IMR-90 (cell line): Measurements from ENCODE around the gene MROH2A. TPM values are rescaled to one million over a fixed set of nuclear protein-coding genes. Genes with fewer than 3 reads are reported as not detected.

Experiments used
- ATAC-seq: fragments of 200-7000 bp; cut with Tn5 transposase; 2 replicates; pipeline ENCODE4 v1.9.1; 2020; ENCODE audit warnings: low read depth, mild to moderate bottlenecking, moderate library complexity
- BruUV-seq: library from RNA; stranded (reverse); fragments of 400-500 nt; replicated peaks from 2 replicates; lab custom pipeline; 2021; lab: Mats Ljungman, UMichigan
- CTCF ChIA-PET: fragments of 300-600 bp; formaldehyde crosslinking; extraction: SDS; loops from one replicate; lab custom pipeline; 2021; ENCODE audit warnings: antibody characterized with exemption; lab: Yijun Ruan, JAX
- POLR2A ChIA-PET: fragments of 300-600 bp; sonication (Branson Sonifier 250); formaldehyde crosslinking; loops from one replicate; lab custom pipeline; 2022; ENCODE audit warnings: antibody characterized with exemption; ENCODE audit not compliant: unreplicated experiment; lab: Charles Lee
- DNase-seq: peaks from one replicate; pipeline ENCODE4 v3.0.0; 2013
- H2AFZ ChIP-seq: replicated peaks from 2 replicates; pipeline ENCODE3; 2013; ENCODE audit warnings: low read length, mild to moderate bottlenecking; ENCODE audit not compliant: poor library complexity
- H2AK5ac ChIP-seq: 2 replicates; pipeline ENCODE4 v1.6.1; 2013; ENCODE audit warnings: low read depth, low read length, inconsistent platforms
- H2AK9ac ChIP-seq: replicated peaks from 2 replicates; pipeline ENCODE3; 2013; ENCODE audit warnings: mild to moderate bottlenecking, low read depth, low read length, moderate library complexity; ENCODE audit not compliant: poor library complexity
- H2BK120ac ChIP-seq: 2 replicates; pipeline ENCODE4 v1.6.1; 2013; ENCODE audit warnings: low read depth, low read length, inconsistent platforms
- H2BK15ac ChIP-seq: 3 replicates; pipeline ENCODE4 v1.6.1; 2013; ENCODE audit warnings: low read depth, low read length, inconsistent platforms
- H2BK20ac ChIP-seq: 2 replicates; pipeline ENCODE4 v1.6.1; 2013; ENCODE audit warnings: low read depth, mild to moderate bottlenecking, inconsistent platforms, low read length, moderate library complexity
- H2BK5ac ChIP-seq: 2 replicates; pipeline ENCODE4 v1.6.1; 2013; ENCODE audit warnings: mild to moderate bottlenecking, low read depth, low read length, inconsistent platforms; ENCODE audit not compliant: poor library complexity, severe bottlenecking
- H3K14ac ChIP-seq: replicated peaks from 2 replicates; pipeline ENCODE4 v1.6.1; 2013; ENCODE audit warnings: low read depth, low read length, inconsistent platforms
- H3K18ac ChIP-seq: 2 replicates; pipeline ENCODE4 v1.6.1; 2013; ENCODE audit warnings: low read depth, low read length, control low read depth
- H3K23ac ChIP-seq: 2 replicates; pipeline ENCODE4 v1.6.1; 2013; ENCODE audit warnings: low read depth, low read length, inconsistent platforms
- H3K27ac ChIP-seq: 2 replicates; pipeline ENCODE4 v1.5.1; 2013; ENCODE audit warnings: mild to moderate bottlenecking, control low read depth, low read length; ENCODE audit not compliant: insufficient read depth
- H3K27me3 ChIP-seq: 2 replicates; pipeline ENCODE4 v1.6.1; 2013; ENCODE audit warnings: low read length; ENCODE audit not compliant: control insufficient read depth, insufficient read depth
- H3K36me3 ChIP-seq: 2 replicates; pipeline ENCODE4 v1.6.1; 2013; ENCODE audit warnings: low read length, mixed read lengths; ENCODE audit not compliant: control insufficient read depth, insufficient read depth
- H3K4ac ChIP-seq: 2 replicates; pipeline ENCODE4 v1.6.1; 2013; ENCODE audit warnings: low read depth, low read length, inconsistent platforms
- H3K4me1 ChIP-seq: 2 replicates; pipeline ENCODE4 v1.6.1; 2013; ENCODE audit warnings: low read length, mixed read lengths; ENCODE audit not compliant: control insufficient read depth, insufficient read depth
- H3K4me2 ChIP-seq: 2 replicates; pipeline ENCODE4 v1.6.1; 2013; ENCODE audit warnings: low read depth, mild to moderate bottlenecking, control low read depth, low read length, moderate library complexity
- H3K4me3 ChIP-seq: 2 replicates; pipeline ENCODE4 v1.5.1; 2013; ENCODE audit warnings: low read depth, mild to moderate bottlenecking, control low read depth, low read length, moderate library complexity; ENCODE audit not compliant: insufficient read depth
- H3K56ac ChIP-seq: 2 replicates; pipeline ENCODE4 v1.6.1; 2013; ENCODE audit warnings: low read length, inconsistent platforms; ENCODE audit not compliant: insufficient read depth; ENCODE audit errors: extremely low read depth
- H3K79me1 ChIP-seq, 2 experiments: 2 replicates each; pipeline ENCODE4 v1.6.1; 2013; ENCODE audit warnings: low read length in 2 of 2, inconsistent platforms in 1 of 2, low read depth in 1 of 2
- H3K9ac ChIP-seq: 2 replicates; pipeline ENCODE4 v1.6.1; 2013; ENCODE audit warnings: low read depth, low read length, control low read depth
- H3K9me1 ChIP-seq: 2 replicates; pipeline ENCODE4 v1.6.1; 2013; ENCODE audit warnings: low read length, inconsistent platforms; ENCODE audit not compliant: insufficient read depth
- H3K9me3 ChIP-seq: 2 replicates; pipeline ENCODE4 v1.6.1; 2013; ENCODE audit warnings: low read length; ENCODE audit not compliant: control insufficient read depth, insufficient read depth
- H4K20me1 ChIP-seq: 2 replicates; pipeline ENCODE4 v1.6.1; 2013; ENCODE audit warnings: low read length, inconsistent platforms; ENCODE audit not compliant: insufficient read depth
- H4K5ac ChIP-seq: 2 replicates; pipeline ENCODE4 v1.6.1; 2013; ENCODE audit warnings: mild to moderate bottlenecking, low read depth, low read length, control low read depth
- H4K8ac ChIP-seq, 2 experiments: 2 replicates each; pipeline ENCODE4 v1.6.1; 2013; ENCODE audit warnings: low read depth in 2 of 2, low read length in 2 of 2, control low read depth in 1 of 2, inconsistent platforms in 1 of 2
- H4K91ac ChIP-seq: 2 replicates; pipeline ENCODE4 v1.6.1; 2013; ENCODE audit warnings: low read depth, low read length, inconsistent platforms; ENCODE audit not compliant: insufficient read depth
- FOS ChIP-seq: fragments of 150-350 bp; IDR thresholded peaks from 2 replicates; pipeline ENCODE4 v1.6.1; 2016; ENCODE audit warnings: low read depth, low read length
- NFE2L2 ChIP-seq: fragments of 150-350 bp; IDR thresholded peaks from 2 replicates; pipeline ENCODE4 v1.6.1; 2016; ENCODE audit warnings: low read depth, mild to moderate bottlenecking, low read length
- POLR2A ChIP-seq: IDR thresholded peaks from 2 replicates; pipeline ENCODE4 v1.6.1; 2012; ENCODE audit warnings: mild to moderate bottlenecking, low read depth, low read length
- WGBS, 2 experiments: methylation state at CpG; one replicate each; pipeline versions ENCODE4 v1.1.5 to v1.1.7; 2013; ENCODE audit warnings: missing lambda C conversion rate in 2 of 2; ENCODE audit not compliant: insufficient read length in 1 of 2; ENCODE audit errors: extremely low coverage in 2 of 2; 5-methylcytosine and 5-hydroxymethylcytosine counted together
- dilution Hi-C: fragments of 300-500 bp; cut with HindIII; formaldehyde crosslinking; loops from one replicate; pipeline ENCODE4 v1.14.3; 2018; ENCODE audit warnings: low sequenced_read_pairs; ENCODE audit not compliant: unreplicated experiment
- in situ Hi-C: fragments of 300-500 bp; cut with MboI; formaldehyde crosslinking; loops from 3 replicates; pipeline ENCODE4 v1.14.3; 2019; ENCODE audit warnings: low sequenced_read_pairs, inconsistent platforms, mixed read lengths
- intact Hi-C: fragments of 100-400 bp; cut with micrococcal nuclease; formaldehyde crosslinking; loops from 2 replicates; pipeline ENCODE4 v1.10.0; 2022
- polyA plus RNA-seq, 3 experiments: library from polyadenylated mRNA; depleted of rRNA; stranded (reverse); fragments of >200 nt; gene quantifications; 2 replicates each; pipeline ENCODE4 v1.2.3, GENCODE V29; 2012; ENCODE audit warnings: low replicate concordance in 1 of 3
- total RNA-seq: library from RNA; depleted of rRNA; stranded (reverse); fragments of >200 nt; gene quantifications from 2 replicates; pipeline ENCODE4 v1.2.3, GENCODE V29; 2012
- TF ChIP-seq, protein P1 (sequence below): fragments of 150-350 bp; IDR thresholded peaks from 2 replicates; pipeline ENCODE4 v1.6.1; 2016; ENCODE audit warnings: low read depth, mild to moderate bottlenecking, low read length, moderate library complexity, borderline replicate concordance
- TF ChIP-seq, protein P2 (sequence below): fragments of 150-350 bp; IDR thresholded peaks from 2 replicates; pipeline ENCODE4 v1.6.1; 2017; ENCODE audit warnings: mild to moderate bottlenecking, antibody characterized with exemption, low read length, low read depth

The MROH2A gene
- total and polyA plus RNA-seq, 2 of the 4 experiments (the other 2 are of a cell fraction): not detected

DNA sequence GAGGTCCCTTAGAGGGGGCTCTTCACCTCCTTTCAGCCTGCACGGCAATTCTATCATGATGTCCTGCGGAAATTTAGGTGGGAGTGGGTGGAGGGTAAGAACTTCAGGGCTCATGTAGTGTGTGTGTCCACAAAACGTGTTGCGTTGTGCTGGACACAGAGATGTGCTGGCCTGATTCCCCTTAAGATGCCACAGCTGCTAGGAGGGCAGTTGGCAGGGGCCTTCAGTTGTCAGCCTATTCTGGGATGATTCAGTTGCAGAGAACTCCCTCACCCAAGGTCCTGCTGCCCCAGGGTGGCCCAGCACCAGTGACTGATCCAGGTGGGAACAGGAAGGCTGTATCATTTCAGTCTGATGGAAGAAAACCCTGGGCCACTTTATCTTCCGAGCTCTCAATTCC, 77.2 kb downstream of the MROH2A start (continued):
- TF ChIP-seq, protein P1, sequence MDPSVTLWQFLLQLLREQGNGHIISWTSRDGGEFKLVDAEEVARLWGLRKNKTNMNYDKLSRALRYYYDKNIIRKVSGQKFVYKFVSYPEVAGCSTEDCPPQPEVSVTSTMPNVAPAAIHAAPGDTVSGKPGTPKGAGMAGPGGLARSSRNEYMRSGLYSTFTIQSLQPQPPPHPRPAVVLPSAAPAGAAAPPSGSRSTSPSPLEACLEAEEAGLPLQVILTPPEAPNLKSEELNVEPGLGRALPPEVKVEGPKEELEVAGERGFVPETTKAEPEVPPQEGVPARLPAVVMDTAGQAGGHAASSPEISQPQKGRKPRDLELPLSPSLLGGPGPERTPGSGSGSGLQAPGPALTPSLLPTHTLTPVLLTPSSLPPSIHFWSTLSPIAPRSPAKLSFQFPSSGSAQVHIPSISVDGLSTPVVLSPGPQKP: no peak
- TF ChIP-seq NFE2L2: no peak
- TF ChIP-seq, protein P2, sequence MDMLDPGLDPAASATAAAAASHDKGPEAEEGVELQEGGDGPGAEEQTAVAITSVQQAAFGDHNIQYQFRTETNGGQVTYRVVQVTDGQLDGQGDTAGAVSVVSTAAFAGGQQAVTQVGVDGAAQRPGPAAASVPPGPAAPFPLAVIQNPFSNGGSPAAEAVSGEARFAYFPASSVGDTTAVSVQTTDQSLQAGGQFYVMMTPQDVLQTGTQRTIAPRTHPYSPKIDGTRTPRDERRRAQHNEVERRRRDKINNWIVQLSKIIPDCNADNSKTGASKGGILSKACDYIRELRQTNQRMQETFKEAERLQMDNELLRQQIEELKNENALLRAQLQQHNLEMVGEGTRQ: no peak

DNA sequence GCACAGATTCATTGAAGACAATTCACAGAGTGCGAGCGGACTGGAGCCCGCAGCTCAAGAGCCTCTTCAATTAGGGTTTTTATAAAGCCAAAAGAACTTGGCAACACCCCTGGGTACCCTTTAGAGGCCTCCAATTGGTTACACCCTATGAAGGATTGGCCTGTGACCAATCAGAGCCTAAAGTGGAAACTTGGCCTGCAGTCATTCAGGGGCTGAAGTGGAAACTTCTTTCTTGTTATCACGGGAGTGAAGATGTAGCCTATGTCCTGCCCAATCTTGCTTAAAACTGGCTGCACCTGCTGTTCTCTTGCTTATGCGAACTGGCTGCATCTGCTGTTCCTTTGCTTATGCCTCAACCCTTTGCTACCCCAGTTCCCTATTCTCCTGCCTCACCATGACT, 78.1 kb downstream of the MROH2A start:
- POLR2A ChIA-PET: no interaction called here

More for the DNA sequence above, 78.1 kb downstream of the MROH2A start:
- CTCF ChIA-PET: no interaction called here
- Histone ChIP-seq H2BK5ac (no peak overlapping the region), H2BK15ac (no peak overlapping the region), H2BK120ac (no peak overlapping the region), H3K18ac (no peak overlapping the region), H3K9me3 (no peaks in the 10 kb centered on the region), H2BK20ac (no peak overlapping the region), H4K20me1 (no peaks in the 10 kb centered on the region), H3K9ac (no peak overlapping the region), H2AFZ (no peak overlapping the region), H3K79me1 (peaks cover 0 to 15% of the 10 kb centered on the region in 2 experiments; a peak in 2 of 4 replicates), H3K9me1 (peaks cover 5% of the 10 kb centered on the region; the same call in 1 of the 2 replicates), H2AK9ac (no peak overlapping the region), H3K4me2 (no peak overlapping the region), H3K14ac (no peak overlapping the region), H3K23ac (no peak overlapping the region; the same call in 1 of the 2 replicates), H4K91ac (no peak overlapping the region), H2AK5ac (no peak overlapping the region), H4K8ac (no peak overlapping the region), H3K4me3 (no peak overlapping the region), H3K4ac (no peak overlapping the region), H4K5ac (no peak overlapping the region), H3K4me1 (peaks cover 13% of the 10 kb centered on the region), H3K27ac (no peak overlapping the region), H3K56ac (no peak overlapping the region), H3K27me3 (no peaks in the 10 kb centered on the region), H3K36me3 (no peaks in the 10 kb centered on the region; the same call in 1 of the 2 replicates)
- TF ChIP-seq FOS: no peak
- TF ChIP-seq POLR2A: no peak
- no peak for TF ChIP-seq NFE2L2
- DNase-seq (no peak), ATAC-seq (no peak)
- in situ Hi-C loops (no loop called here), dilution Hi-C loops (no loop called here), intact Hi-C loops (loop anchor here (10.0 kb wide), 2 partner anchors 291 to 689 kb away; partner anchors contain the start of gene USP40)
- 90% methylated on average over 2 of the region's 5 CpGs; no CpG with 5 or more reads in 1 of the 2 experiments for WGBS, 2 experiments
- no TSS peak for BruUV-seq
